ENCODE results near the gene PDE4D.

- TF ChIP-seq CTCF (IDR thresholded peaks at IDR 0.05) (no peak), ZFX (IDR thresholded peaks at IDR 0.05; ENCODE audit: borderline replicate concordance) (no peak)
These were observed 208.4 kb downstream of the PDE4D start for GRCh38 chr5:59685191-59685530.

Measured in 22Rv1 (cell line).